Measurements from ENCODE around the gene CCL17.

Gene CCL17

DNA sequence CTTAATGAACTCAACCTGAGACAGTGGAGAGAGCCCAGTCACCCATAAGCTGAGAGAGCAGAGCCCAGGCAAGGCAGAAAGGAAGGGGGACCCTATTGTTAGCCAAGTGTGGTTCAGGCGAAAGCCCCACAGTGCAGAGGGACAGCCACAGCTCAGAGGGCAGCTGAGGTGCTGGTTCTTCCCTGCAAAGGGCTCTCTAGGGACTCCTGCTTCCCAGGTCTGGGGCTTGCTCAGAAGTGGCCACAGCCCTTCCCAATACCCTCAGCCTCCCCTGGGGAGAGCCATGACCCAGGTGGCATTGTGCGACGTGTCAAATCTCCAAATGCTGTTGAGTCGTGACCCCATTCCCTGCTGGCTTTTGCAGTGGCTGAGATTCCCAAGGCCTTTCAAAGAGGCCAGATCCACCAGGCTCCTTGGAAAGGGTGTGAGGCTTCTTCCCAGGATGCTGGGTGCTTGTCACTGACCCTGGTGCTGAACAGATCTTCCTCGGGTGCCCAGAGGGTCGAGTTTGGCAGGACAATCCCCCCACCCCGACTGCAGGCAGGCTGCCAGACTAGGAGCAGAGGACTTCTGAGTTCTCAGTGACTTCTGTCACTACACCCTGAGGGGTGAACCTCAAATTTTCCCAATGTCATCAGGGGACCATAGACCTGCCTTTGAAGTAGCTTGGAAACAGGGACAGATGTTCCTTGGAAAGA lies 2.5 kb upstream of the CCL17 start:
- no peak for DNase-seq

DNA sequence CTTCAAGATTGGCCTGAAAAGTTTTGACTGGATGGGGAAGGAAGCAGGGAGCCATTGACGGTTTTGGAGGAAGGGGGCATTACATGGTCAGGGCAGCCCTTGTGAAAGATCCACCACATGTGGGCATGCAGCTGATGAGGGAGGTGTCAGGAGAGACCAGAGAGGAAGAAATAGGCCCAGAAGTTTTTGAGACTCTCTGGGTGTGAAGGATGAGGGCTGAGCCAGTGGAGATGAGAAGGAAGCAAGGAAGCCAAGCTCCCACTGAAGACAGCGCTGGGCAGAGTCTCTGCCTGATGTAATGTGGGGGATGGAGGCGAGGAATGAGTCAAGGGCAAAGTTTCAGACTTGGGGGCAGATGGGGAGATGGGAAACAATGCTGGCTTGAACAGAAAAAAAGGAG lies 530 bp downstream of the CCL17 start:
- DNase-seq: no peak

- DNase-seq: no peak
These were observed 2.3 kb downstream of the CCL17 start for GRCh38 chr16:57406881-57407280.

DNA sequence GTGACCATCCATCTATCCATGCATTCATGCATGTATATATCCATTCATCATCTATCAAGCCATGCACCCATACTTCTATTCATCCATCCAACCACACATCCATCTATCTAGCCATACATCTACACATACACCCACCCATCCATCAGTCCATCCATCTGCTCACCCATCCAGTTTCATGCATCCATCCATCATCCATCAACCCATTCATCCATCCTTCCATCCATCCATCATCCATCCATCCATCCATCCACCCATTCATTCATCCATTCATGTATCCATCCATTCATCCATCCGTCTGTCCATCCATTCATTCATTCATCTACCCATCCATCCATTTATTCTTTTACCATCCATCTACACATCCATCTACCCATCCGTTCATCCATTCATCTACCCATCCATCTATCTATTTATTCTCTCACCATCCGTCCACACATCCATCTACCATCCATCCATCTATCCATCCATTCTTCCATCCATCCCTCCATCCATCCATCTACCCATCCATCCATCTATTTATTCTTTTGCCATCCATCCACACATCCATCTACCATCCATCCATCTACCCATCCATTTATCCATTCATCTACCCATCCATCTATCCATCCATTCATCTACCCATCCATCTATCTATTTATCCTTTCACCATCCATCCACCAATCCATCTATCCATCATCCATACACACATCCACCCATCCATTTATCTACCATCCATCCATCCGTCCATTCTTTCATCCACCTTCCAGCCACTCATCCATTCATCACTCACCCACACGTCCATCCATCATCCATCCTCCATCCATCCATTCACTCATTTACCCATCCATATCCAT lies 3.2 kb downstream of the CCL17 start:
- no peak for DNase-seq

- no peak for DNase-seq
These were observed 4.5 kb downstream of the CCL17 start for GRCh38 chr16:57409065-57409464.

DNA sequence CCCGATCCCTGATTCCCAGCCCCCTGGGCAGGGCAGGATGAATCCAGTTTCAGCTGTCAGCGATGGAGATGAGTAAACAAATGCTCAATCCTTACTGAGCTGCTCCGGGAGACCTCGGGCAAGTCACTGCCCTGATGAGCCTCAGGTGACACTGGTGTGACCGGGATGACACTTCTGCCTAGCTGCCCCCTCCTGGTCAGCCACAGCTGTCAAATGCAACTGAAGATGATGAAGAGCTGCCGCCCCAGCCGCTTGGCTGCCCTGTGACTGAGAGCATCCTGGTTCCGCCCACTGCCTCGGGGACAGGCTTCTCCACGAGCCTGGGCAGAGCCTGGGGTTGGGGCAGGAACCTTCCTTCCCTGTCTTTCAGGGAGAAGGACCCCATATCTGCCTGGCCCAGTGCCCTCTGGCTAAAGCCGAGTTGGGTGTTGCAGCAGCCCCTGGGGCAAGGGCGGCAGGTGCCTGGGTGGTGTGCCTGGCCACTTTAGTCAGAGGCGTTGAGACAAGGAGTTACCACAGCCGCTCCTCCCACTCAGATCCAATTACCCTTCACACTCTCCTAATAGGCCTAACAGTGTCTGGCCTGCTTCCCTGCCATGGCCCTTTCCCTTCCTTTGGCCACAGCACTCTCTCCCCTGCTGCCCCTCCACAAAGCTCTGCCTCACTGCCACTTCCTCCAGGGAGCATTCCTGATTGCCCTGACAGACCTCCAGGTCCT lies 5.5 kb downstream of the CCL17 start:
- no peak for DNase-seq

- no peak for DNase-seq
These were observed 6.9 kb downstream of the CCL17 start for GRCh38 chr16:57411362-57411976.

GRCh38 chr16:57412584-57412983 lies 8.0 kb downstream of the CCL17 start:
- DNase-seq: no peak

GRCh38 chr16:57413301-57413730 lies 8.7 kb downstream of the CCL17 start:
- no peak for DNase-seq

GRCh38 chr16:57413733-57414132 lies 9.2 kb downstream of the CCL17 start:
- DNase-seq: no peak

DNA sequence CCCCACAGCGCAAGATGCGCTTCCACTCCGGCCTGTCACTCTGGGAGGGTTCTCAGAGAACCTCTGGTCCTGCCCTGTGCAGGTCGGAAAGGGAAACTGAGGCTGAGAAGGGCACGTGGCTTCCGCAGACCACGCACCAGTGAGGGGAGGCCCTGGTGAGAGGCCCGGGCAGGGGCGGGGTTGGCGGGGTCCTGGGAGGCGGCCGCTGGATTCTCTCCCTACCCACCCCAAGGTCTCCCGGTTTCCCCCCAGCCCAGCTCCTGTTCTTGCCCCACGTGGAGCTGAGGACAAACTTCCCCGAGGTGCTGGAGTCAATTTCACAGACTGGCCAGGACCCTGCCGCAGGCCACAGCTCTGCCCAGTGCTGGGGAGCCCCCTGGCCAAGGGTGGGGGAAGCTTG lies 11.5 kb downstream of the CCL17 start:
- no peak for DNase-seq

DNA sequence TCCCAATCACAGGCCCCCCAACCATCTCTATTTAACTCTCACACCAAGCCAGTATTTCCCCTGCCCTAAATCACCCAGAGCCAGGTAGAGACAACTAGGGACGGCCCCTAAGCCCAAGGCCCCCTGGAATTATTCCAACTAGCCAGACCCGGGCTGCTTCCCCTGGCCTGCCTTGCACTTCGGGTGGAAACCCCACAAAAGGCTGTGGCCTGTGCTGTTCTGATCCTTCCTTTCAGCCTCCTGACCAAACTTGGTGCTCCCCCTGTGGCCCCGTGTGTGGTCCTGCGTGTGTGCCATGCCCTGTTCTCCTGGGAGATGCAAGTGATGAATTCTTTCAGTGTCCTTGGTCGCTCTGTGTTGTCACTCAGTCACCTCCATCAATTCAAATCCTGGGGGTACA lies 14.9 kb downstream of the CCL17 start:
- DNase-seq: no peak

GRCh38 chr16:57422026-57422944 lies 17.7 kb downstream of the CCL17 start:
- no peak for DNase-seq

DNA sequence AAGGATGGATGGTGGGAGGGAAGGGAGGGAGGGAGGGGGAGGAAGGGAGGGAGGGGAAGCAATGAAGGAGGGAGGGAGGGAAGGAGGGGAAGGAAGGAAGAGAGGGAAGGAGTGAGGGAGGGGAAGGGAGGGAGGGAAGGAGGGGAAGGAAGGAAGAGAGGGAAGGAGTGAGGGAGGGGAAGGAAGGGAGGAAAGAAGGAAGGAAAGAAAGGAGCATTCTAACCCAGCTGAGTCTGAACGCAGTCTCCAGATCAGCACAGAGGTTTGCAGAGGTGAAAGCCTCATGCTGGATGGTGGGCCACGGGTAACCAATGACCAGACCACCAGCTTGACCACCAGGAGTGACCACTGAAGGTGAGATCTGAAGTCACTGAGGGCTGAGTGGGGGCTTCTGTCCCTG lies 18.6 kb downstream of the CCL17 start:
- no peak for DNase-seq

- no peak for DNase-seq
These were observed 20.0 kb downstream of the CCL17 start for GRCh38 chr16:57424583-57424982.

GRCh38 chr16:57426356-57426755 lies 21.8 kb downstream of the CCL17 start:
- DNase-seq: no peak

- DNase-seq: no peak
These were observed 22.7 kb downstream of the CCL17 start for GRCh38 chr16:57427307-57427706.

GRCh38 chr16:57427824-57428223 lies 23.3 kb downstream of the CCL17 start:
- no peak for DNase-seq

- no peak for DNase-seq
These were observed 26.4 kb downstream of the CCL17 start for GRCh38 chr16:57430955-57431354.

DNA sequence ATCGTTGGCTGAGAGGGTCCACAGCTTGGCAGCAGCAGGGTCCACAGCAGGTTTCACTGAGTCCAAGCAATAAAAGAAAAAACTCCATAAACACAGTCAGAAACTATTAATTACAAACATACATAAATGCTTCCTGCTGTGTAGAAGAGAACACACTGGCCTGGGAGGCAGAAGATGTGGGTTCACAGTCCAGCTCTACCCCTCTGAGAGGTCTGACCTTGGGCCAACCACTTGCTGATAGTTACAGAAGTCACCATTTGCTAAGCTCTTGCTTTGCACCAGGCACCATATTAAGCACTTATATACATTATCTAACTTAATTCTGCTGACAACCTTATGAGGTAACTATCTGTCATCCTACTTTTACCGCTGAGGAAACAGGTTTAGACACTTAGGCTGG lies 27.9 kb downstream of the CCL17 start:
- DNase-seq: no peak

DNA sequence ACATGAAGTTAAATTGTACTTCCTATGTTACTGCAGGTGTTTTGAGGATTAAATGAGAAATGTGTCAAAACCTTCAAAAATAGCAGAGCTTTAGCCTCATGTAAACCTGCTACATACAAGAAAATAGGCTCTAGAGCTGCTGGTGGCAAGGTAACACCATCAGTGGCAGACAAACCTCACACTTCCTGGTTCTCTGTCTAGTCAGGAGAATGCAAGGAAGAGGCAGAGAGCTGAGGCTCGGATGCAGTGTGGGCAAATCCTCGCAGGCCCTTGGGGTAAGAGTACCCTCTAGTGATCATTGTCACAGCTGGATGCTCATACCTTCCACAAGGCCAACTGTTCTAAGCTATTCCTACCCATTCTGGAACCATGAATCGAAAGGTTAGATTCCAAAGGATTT lies 28.4 kb downstream of the CCL17 start:
- no peak for DNase-seq

DNA sequence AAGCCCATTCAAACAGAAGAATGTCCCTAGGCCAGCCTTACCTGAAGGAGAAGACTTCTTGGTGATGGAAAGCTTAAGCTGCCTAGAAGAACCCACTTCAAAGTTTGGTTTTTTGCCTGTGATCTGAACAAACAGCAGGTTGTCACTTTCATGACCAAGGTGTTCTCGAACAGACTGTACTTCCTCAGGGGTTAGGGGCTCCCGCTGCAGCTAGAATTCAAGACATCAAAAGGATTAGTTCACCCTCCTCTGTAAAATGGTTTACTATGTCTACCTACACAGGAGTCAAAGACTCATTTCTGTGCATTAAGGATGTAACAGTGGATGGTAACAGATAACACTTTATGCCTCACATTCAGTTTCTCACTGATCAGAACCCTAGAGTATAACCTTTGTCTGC lies 29.4 kb downstream of the CCL17 start:
- no peak for DNase-seq
